Endothelial cell of umbilical vein (primary cell): Measurements from ENCODE around the gene GRM4. TPM values are rescaled to one million over a fixed set of nuclear protein-coding genes. Genes with fewer than 3 reads are reported as not detected.

Experiments
- BruUV-seq: library from RNA; stranded (reverse); fragments of 400-500 nt; replicated peaks from 2 replicates; lab custom pipeline; 2021; lab: Mats Ljungman, UMichigan
- CTCF ChIA-PET: fragments of 300-600, 350-600 bp; sonication (Branson Sonifier 250); formaldehyde crosslinking; loops from one replicate; lab custom pipeline; 2021; ENCODE audit warnings: antibody characterized with exemption, inconsistent platforms; lab: Charles Lee
- POLR2A ChIA-PET: fragments of 300-600, 350-600 bp; sonication (Branson Sonifier 250); formaldehyde crosslinking; loops from one replicate; lab custom pipeline; 2021; ENCODE audit warnings: antibody characterized with exemption, inconsistent platforms; lab: Charles Lee
- DNase-seq: peaks from one replicate; pipeline ENCODE4 v3.0.0-alpha.2; 2011; ENCODE audit warnings: low read depth, low spot score
- FAIRE-seq: peaks from 2 replicates; lab custom pipeline; 2011; peaks lifted over from hg19 to GRCh38; lab: Jason Lieb, UNC
- H2AFZ ChIP-seq: 2 replicates; pipeline ENCODE4 v1.6.0; 2012; ENCODE audit warnings: low read depth, low read length, control low read depth, inconsistent platforms
- H3K27ac ChIP-seq: 2 replicates; pipeline ENCODE4 v1.5.1; 2011; ENCODE audit warnings: low read depth, mild to moderate bottlenecking, control low read depth, low read length, moderate library complexity; ENCODE audit not compliant: insufficient read depth
- H3K27me3 ChIP-seq, 2 experiments: 2 replicates each; pipeline versions ENCODE4 v1.6.0 to v1.6.1; 2011; ENCODE audit warnings: low read length in 2 of 2, mixed read lengths in 1 of 2; ENCODE audit not compliant: control insufficient read depth in 2 of 2, insufficient read depth in 2 of 2
- H3K36me3 ChIP-seq, 2 experiments: 2 replicates in 1 of 2; 3 replicates in 1 of 2; pipeline ENCODE4 v1.5.1; 2011; ENCODE audit warnings: low read length in 2 of 2, mild to moderate bottlenecking in 1 of 2, moderate library complexity in 1 of 2; ENCODE audit not compliant: control insufficient read depth in 2 of 2, insufficient read depth in 2 of 2; ENCODE audit errors: extremely low read depth in 1 of 2
- H3K4me1 ChIP-seq: 3 replicates; pipeline ENCODE4 v1.5.1; 2011; ENCODE audit warnings: mild to moderate bottlenecking, low read length; ENCODE audit not compliant: control insufficient read depth, insufficient read depth; ENCODE audit errors: extremely low read depth
- H3K4me2 ChIP-seq: 2 replicates; pipeline ENCODE4 v1.6.1; 2011; ENCODE audit warnings: low read length, control low read depth, mixed read lengths; ENCODE audit not compliant: insufficient read depth
- H3K4me3 ChIP-seq, 3 experiments: fragments of 200-600 bp in 1 of 3; sonication (generic), shearing (Covaris generic) in 1 of 3; replicated peaks in 1 of 3; 2 replicates each; pipeline ENCODE4 v1.5.1; 2011 to 2016; ENCODE audit warnings: control low read depth in 3 of 3, low read length in 3 of 3, mild to moderate bottlenecking in 2 of 3, inconsistent platforms in 1 of 3, low read depth in 1 of 3, moderate library complexity in 1 of 3; ENCODE audit not compliant: insufficient read depth in 1 of 3
- H3K79me2 ChIP-seq: 2 replicates; pipeline ENCODE4 v1.6.0; 2012; ENCODE audit warnings: low read length, inconsistent platforms; ENCODE audit not compliant: control insufficient read depth, insufficient read depth
- H3K9ac ChIP-seq: replicated peaks from 2 replicates; pipeline ENCODE3; 2011; ENCODE audit warnings: low read length, control low read depth; ENCODE audit not compliant: insufficient read depth; ENCODE audit errors: extremely low read depth
- H3K9me1 ChIP-seq: replicated peaks from 3 replicates; pipeline ENCODE4 v1.6.0; 2011; ENCODE audit warnings: mild to moderate bottlenecking, low read length; ENCODE audit not compliant: control insufficient read depth, insufficient read depth; ENCODE audit errors: extremely low read depth
- H3K9me3 ChIP-seq: replicated peaks from 2 replicates; pipeline ENCODE4 v1.5.1; 2012; ENCODE audit warnings: low read length, inconsistent platforms; ENCODE audit not compliant: control insufficient read depth, insufficient read depth
- H4K20me1 ChIP-seq: replicated peaks from 2 replicates; pipeline ENCODE3; 2011; ENCODE audit warnings: mild to moderate bottlenecking, low read length; ENCODE audit not compliant: control insufficient read depth, insufficient read depth; ENCODE audit errors: extremely low read depth
- CTCF ChIP-seq, 2 donors: IDR thresholded peaks; 1 replicate in 1 of 2; 2 replicates in 1 of 2; pipeline ENCODE4 v1.5.1; 2011; ENCODE audit warnings: low read length in 2 of 2, mild to moderate bottlenecking in 2 of 2, moderate library complexity in 2 of 2, control low read depth in 1 of 2, inconsistent platforms in 1 of 2, low read depth in 1 of 2; ENCODE audit not compliant: insufficient read depth in 1 of 2; ENCODE audit errors: extremely low read depth in 1 of 2
- EZH2 ChIP-seq: IDR thresholded peaks from 2 replicates; pipeline ENCODE4 v1.6.1; 2012; ENCODE audit warnings: borderline replicate concordance, low read depth, mild to moderate bottlenecking, moderate library complexity, low read length, inconsistent platforms; ENCODE audit not compliant: severe bottlenecking
- FOS ChIP-seq: IDR thresholded peaks from 2 replicates; pipeline ENCODE4 v1.6.1; 2011; ENCODE audit warnings: mild to moderate bottlenecking, low read length, moderate library complexity, borderline replicate concordance; ENCODE audit not compliant: insufficient read depth
- GATA2 ChIP-seq: IDR thresholded peaks from 2 replicates; pipeline ENCODE4 v1.7.0; 2011; ENCODE audit warnings: low read depth, mild to moderate bottlenecking, moderate library complexity, mixed read lengths, low read length; ENCODE audit not compliant: insufficient read length, insufficient read depth
- JUN ChIP-seq: IDR thresholded peaks from 2 replicates; pipeline ENCODE4 v1.6.1; 2011; ENCODE audit warnings: borderline replicate concordance, low read depth; ENCODE audit not compliant: insufficient read length, insufficient read depth
- MAX ChIP-seq: IDR thresholded peaks from 2 replicates; pipeline ENCODE4 v1.6.1; 2011; ENCODE audit not compliant: insufficient read depth, insufficient read length
- MYC ChIP-seq: IDR thresholded peaks from one replicate; pipeline ENCODE4 v1.6.1; 2011; ENCODE audit warnings: mild to moderate bottlenecking, low read depth, low read length
- POLR2A ChIP-seq: IDR thresholded peaks from 2 replicates; pipeline ENCODE4 v1.6.1; 2012; ENCODE audit warnings: low read depth, mild to moderate bottlenecking, control low read depth, low read length
- POLR2AphosphoS5 ChIP-seq: IDR thresholded peaks from 2 replicates; pipeline ENCODE4 v1.6.1; 2012; ENCODE audit warnings: low read depth, mild to moderate bottlenecking, control low read depth, low read length, moderate library complexity; ENCODE audit not compliant: insufficient read depth
- dilution Hi-C: fragments of 300-500 bp; cut with MboI; formaldehyde crosslinking; loops from one replicate; pipeline ENCODE4 v1.15.0; 2019; ENCODE audit warnings: low sequenced_read_pairs; ENCODE audit not compliant: extremely low pct_ligation_motif_present
- intact Hi-C: fragments of 100-400 bp; cut with micrococcal nuclease; formaldehyde crosslinking; loops from one replicate; pipeline ENCODE4 v1.10.0; 2022
- polyA plus RNA-seq, 4 experiments: library from polyadenylated mRNA; depleted of rRNA in 3 of 4; stranded (reverse) in 3 of 4; unstranded in 1 of 4; fragments of >200 nt; gene quantifications; 2 replicates each; pipeline versions ENCODE4 v1.2.1 to v1.2.3, GENCODE V29; 2011 to 2012; ENCODE audit warnings: missing spikeins in 1 of 4
- total RNA-seq: library from RNA; stranded (reverse); gene quantifications from 2 replicates; pipeline ENCODE4 v1.2.3, GENCODE V29; 2021

GRM4 gene
- total and polyA plus RNA-seq, 2 donors (not counting 3 experiments of a cell fraction or from before 2014, with no cell fraction given): 0.03 TPM; not detected in 1

GRCh38 chr6:34169897-34170296 lies 24.0 kb upstream of the GRM4 start:
- H3K9me3 ChIP-seq: no peaks in the 10 kb centered on the region
- no peaks in the 10 kb centered on the region for H3K9me1 ChIP-seq
- FAIRE-seq: no peak
- no peaks in the 10 kb centered on the region for H3K27me3 ChIP-seq
- no peak for TF ChIP-seq MAX
- no peak for TF ChIP-seq POLR2A
- TF ChIP-seq CTCF (IDR thresholded peaks at IDR 0.05; ENCODE audit: extremely low read depth in 1 of 2, insufficient read depth in 1 of 2, low read depth in 1 of 2, low read length in 2 of 2): no peak
- no peaks in the 10 kb centered on the region for H3K4me1 ChIP-seq
- H3K79me2 ChIP-seq: no peaks in the 10 kb centered on the region
- H3K27ac ChIP-seq: no peak overlapping the region
- DNase-seq: no peak
- no peaks in the 10 kb centered on the region for H4K20me1 ChIP-seq
- no peak overlapping the region for H3K9ac ChIP-seq
- intact Hi-C loops (no loop called here), dilution Hi-C loops (no loop called here)
- no peak overlapping the region for H3K4me2 ChIP-seq
- H3K4me3 ChIP-seq: no peak overlapping the region
- H2AFZ ChIP-seq: no peak overlapping the region
- no TSS peak for BruUV-seq
- ChIA-PET POLR2A (no interaction called here), CTCF (interaction anchor here (1.0 to 1.1 kb wide), 2 partner anchors 26 to 440 kb away, joined by 3 to 4 read pairs; no protein-coding TSS in a partner anchor)
- no peaks in the 10 kb centered on the region for H3K36me3 ChIP-seq

- no TSS peak for BruUV-seq
- Histone ChIP-seq H3K27ac (no peak overlapping the region), H3K79me2 (no peaks in the 10 kb centered on the region), H3K27me3 (no peaks in the 10 kb centered on the region), H3K4me1 (no peaks in the 10 kb centered on the region), H4K20me1 (no peaks in the 10 kb centered on the region), H3K4me2 (no peak overlapping the region), H3K9me3 (no peaks in the 10 kb centered on the region), H3K4me3 (no peak overlapping the region), H3K36me3 (no peaks in the 10 kb centered on the region), H3K9me1 (no peaks in the 10 kb centered on the region), H3K9ac (no peak overlapping the region), H2AFZ (no peak overlapping the region)
- ChIA-PET CTCF (interaction anchor here (0.5 to 4.4 kb wide), 6 partner anchors 34 to 448 kb away, joined by 3 to 105 read pairs (median 22); partner anchors contain the start of gene SMIM29), POLR2A (no interaction called here)
- TF ChIP-seq POLR2AphosphoS5 (no peak), POLR2A (no peak), MAX (no peak), MYC (no peak), FOS (no peak), JUN (no peak), GATA2 (no peak), EZH2 (no peak), CTCF (IDR thresholded peaks at IDR 0.05; ENCODE audit: extremely low read depth in 1 of 2, insufficient read depth in 1 of 2, low read depth in 1 of 2, low read length in 2 of 2) (no peak)
- dilution Hi-C loops: no loop called here
- FAIRE-seq: no peak
- no peak for DNase-seq
- intact Hi-C loops: no loop called here
These were observed 16.1 kb upstream of the GRM4 start for GRCh38 chr6:34161857-34162515.
